Measurements from ENCODE around the gene SUSD4. TPM values are rescaled to one million over a fixed set of nuclear protein-coding genes. Genes with fewer than 3 reads are reported as not detected.
A peak's percentile ranks its signal among the peaks of the same experiment; 100 is the strongest.

The SUSD4 gene
- total and polyA plus RNA-seq, 2 donors (not counting 1 experiment from before 2014, with no cell fraction given): 0.33 TPM; not detected in 1

DNA sequence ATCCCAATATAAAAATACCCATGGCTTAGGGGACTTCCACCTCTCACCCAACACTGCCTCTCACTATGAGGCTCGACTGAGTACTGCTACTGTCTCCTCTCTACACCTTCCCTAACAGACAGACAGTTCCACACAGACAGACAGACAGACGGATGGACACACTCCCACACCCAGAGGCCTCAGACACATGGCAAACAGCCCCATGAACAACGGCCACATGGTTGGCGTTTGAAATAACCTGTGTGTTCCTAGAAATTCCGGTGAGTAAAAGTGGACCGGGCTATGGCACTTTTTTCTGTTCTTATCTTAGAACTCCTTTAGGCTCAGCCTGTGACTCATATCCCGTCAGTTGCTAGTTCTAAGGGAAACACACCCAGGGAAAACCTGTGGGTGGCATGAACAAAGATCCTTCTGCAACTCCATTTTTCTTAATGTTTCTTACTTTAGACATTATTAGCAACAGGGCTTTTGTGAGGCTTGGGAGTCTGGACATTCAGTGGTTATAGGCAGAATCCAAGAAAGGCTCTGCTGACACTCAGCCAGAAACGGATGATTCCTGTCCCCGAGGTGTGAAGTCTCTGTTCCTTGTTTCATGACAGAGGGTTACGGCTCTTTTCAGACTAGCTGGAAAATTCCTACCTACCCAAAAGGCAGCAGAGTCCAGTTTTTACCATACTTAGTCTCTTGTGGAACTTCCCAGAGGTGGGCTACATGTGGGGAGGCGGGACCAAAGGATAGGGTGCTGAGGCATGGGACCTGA, 130.4 kb downstream of the SUSD4 start:
- peak overlapping the region; percentile 5 for H3K4me2 ChIP-seq (ENCODE audit: extremely low read depth, insufficient read depth, low read length)
- TF ChIP-seq, protein P1, sequence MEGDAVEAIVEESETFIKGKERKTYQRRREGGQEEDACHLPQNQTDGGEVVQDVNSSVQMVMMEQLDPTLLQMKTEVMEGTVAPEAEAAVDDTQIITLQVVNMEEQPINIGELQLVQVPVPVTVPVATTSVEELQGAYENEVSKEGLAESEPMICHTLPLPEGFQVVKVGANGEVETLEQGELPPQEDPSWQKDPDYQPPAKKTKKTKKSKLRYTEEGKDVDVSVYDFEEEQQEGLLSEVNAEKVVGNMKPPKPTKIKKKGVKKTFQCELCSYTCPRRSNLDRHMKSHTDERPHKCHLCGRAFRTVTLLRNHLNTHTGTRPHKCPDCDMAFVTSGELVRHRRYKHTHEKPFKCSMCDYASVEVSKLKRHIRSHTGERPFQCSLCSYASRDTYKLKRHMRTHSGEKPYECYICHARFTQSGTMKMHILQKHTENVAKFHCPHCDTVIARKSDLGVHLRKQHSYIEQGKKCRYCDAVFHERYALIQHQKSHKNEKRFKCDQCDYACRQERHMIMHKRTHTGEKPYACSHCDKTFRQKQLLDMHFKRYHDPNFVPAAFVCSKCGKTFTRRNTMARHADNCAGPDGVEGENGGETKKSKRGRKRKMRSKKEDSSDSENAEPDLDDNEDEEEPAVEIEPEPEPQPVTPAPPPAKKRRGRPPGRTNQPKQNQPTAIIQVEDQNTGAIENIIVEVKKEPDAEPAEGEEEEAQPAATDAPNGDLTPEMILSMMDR (conservative IDR thresholded peaks at IDR 0.05 in 1 of 2, IDR thresholded peaks at IDR 0.05 in 1 of 2; ENCODE audit: low read depth in 1 of 2, low read length in 2 of 2): no peak
- TF ChIP-seq EZH2 (IDR thresholded peaks at IDR 0.05; ENCODE audit: low read length, missing control alignments): no peak
- peak; percentile 69 to 96 for DNase-seq (ENCODE audit: low read depth in 2 of 2)
- peaks cover 20% of the 10 kb centered on the region for H3K4me1 ChIP-seq (ENCODE audit: control insufficient read depth, extremely low read depth, insufficient read depth, low read length)
- H3K27ac ChIP-seq (ENCODE audit: insufficient read depth, low read length): peak overlapping the region; percentile 32
- no peak overlapping the region for H2AFZ ChIP-seq (ENCODE audit: low read length)
- no peaks in the 10 kb centered on the region for H3K27me3 ChIP-seq (ENCODE audit: control insufficient read depth, insufficient read depth, low read length)
- no peaks in the 10 kb centered on the region for H3K36me3 ChIP-seq (ENCODE audit: control insufficient read depth, insufficient read depth, low read length)
- H3K9me3 ChIP-seq (ENCODE audit: control insufficient read depth, insufficient read depth, low read depth, low read length): no peaks in the 10 kb centered on the region
- H3K4me3 ChIP-seq (replicated peaks in 1 of 4; ENCODE audit: control extremely low read depth in 1 of 4, insufficient read depth in 1 of 4, low read depth in 3 of 4, low read length in 4 of 4): no peak overlapping the region
- H3K9ac ChIP-seq (ENCODE audit: insufficient read depth, low read length): no peak overlapping the region
- no peaks in the 10 kb centered on the region for H4K20me1 ChIP-seq (ENCODE audit: control insufficient read depth, extremely low read depth, insufficient read depth, low read length)
- H3K79me2 ChIP-seq (ENCODE audit: control insufficient read depth, insufficient read depth, low read length): no peaks in the 10 kb centered on the region

DNA sequence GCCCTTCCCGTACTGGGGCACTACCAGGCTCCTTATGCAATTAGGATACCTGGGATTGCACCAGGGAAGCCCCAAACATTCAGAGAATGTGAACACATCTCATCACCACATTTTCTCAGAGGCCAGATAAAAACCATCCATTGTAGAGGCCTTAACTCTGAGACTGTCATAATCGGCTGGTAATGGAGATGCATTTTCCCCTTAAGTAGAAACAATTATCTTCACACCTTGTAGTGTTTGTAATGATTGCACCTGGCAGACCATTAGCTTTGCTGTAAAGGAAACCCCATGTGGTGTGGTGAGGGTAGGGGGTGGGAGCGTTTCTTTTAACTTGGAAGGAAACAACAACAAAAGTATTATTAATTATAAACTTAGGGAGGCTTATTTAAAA, 131.0 kb downstream of the SUSD4 start:
- Histone ChIP-seq H3K9me3 (ENCODE audit: control insufficient read depth, insufficient read depth, low read depth, low read length) (no peaks in the 10 kb centered on the region), H3K36me3 (ENCODE audit: control insufficient read depth, insufficient read depth, low read length) (no peaks in the 10 kb centered on the region), H3K9ac (ENCODE audit: insufficient read depth, low read length) (no peak overlapping the region), H3K27me3 (ENCODE audit: control insufficient read depth, insufficient read depth, low read length) (no peaks in the 10 kb centered on the region), H3K79me2 (ENCODE audit: control insufficient read depth, insufficient read depth, low read length) (no peaks in the 10 kb centered on the region), H4K20me1 (ENCODE audit: control insufficient read depth, extremely low read depth, insufficient read depth, low read length) (no peaks in the 10 kb centered on the region), H2AFZ (ENCODE audit: low read length) (no peak overlapping the region), H3K27ac (ENCODE audit: insufficient read depth, low read length) (peak overlapping the region; percentile 32), H3K4me1 (ENCODE audit: control insufficient read depth, extremely low read depth, insufficient read depth, low read length) (peaks cover 20% of the 10 kb centered on the region), H3K4me2 (ENCODE audit: extremely low read depth, insufficient read depth, low read length) (no peak overlapping the region), H3K4me3 (replicated peaks in 1 of 4; ENCODE audit: control extremely low read depth in 1 of 4, insufficient read depth in 1 of 4, low read depth in 3 of 4, low read length in 4 of 4) (no peak overlapping the region)
- DNase-seq (ENCODE audit: low read depth in 2 of 2): no peak
- TF ChIP-seq, protein P1 (conservative IDR thresholded peaks at IDR 0.05 in 1 of 2, IDR thresholded peaks at IDR 0.05 in 1 of 2; ENCODE audit: low read depth in 1 of 2, low read length in 2 of 2): no peak
- TF ChIP-seq EZH2 (IDR thresholded peaks at IDR 0.05; ENCODE audit: low read length, missing control alignments): no peak

DNA sequence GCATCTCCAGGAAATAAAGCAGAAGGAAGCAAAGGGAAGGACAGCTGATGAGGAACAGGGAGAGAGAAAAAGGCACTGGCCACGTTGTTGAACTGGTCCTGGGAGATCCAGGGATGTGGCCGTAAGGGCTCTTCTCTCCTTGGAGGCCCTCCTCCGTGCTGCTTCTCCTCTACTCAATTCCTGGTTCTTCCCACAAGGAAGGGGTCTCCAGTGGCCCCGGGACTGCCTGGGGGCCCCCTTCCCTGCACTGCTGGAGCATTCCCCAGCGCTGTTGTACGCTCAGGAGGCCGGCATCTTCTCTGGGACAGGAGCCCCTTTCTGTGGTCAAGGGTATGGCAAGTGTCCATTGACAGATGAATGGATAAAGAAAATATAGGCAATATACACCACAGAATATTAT, 132.4 kb downstream of the SUSD4 start:
- Histone ChIP-seq H3K4me3 (replicated peaks in 1 of 4; ENCODE audit: control extremely low read depth in 1 of 4, insufficient read depth in 1 of 4, low read depth in 3 of 4, low read length in 4 of 4) (no peak overlapping the region), H3K27ac (ENCODE audit: insufficient read depth, low read length) (no peak overlapping the region), H3K9me3 (ENCODE audit: control insufficient read depth, insufficient read depth, low read depth, low read length) (no peaks in the 10 kb centered on the region), H3K9ac (ENCODE audit: insufficient read depth, low read length) (no peak overlapping the region), H3K4me2 (ENCODE audit: extremely low read depth, insufficient read depth, low read length) (no peak overlapping the region), H3K36me3 (ENCODE audit: control insufficient read depth, insufficient read depth, low read length) (no peaks in the 10 kb centered on the region), H3K4me1 (ENCODE audit: control insufficient read depth, extremely low read depth, insufficient read depth, low read length) (peaks cover 20% of the 10 kb centered on the region), H4K20me1 (ENCODE audit: control insufficient read depth, extremely low read depth, insufficient read depth, low read length) (no peaks in the 10 kb centered on the region), H3K27me3 (ENCODE audit: control insufficient read depth, insufficient read depth, low read length) (no peaks in the 10 kb centered on the region), H2AFZ (ENCODE audit: low read length) (no peak overlapping the region), H3K79me2 (ENCODE audit: control insufficient read depth, insufficient read depth, low read length) (no peaks in the 10 kb centered on the region)
- TF ChIP-seq, protein P1 (conservative IDR thresholded peaks at IDR 0.05 in 1 of 2, IDR thresholded peaks at IDR 0.05 in 1 of 2; ENCODE audit: low read depth in 1 of 2, low read length in 2 of 2): no peak
- TF ChIP-seq EZH2 (IDR thresholded peaks at IDR 0.05; ENCODE audit: low read length, missing control alignments): no peak
- DNase-seq (ENCODE audit: low read depth in 2 of 2): no peak
